Measurements from ENCODE around the gene FOXL1. TPM values are rescaled to one million over a fixed set of nuclear protein-coding genes. Genes with fewer than 3 reads are reported as not detected.

The FOXL1 gene
- total and polyA plus RNA-seq, 9 of the 15 experiments (the other 6 are each of a cell fraction or from before 2014, with no cell fraction given): not detected

GRCh38 chr16:86575754-86576557 is 2.4 kb upstream of the FOXL1 start (continued):
- no peak for TF ChIP-seq ID3 (CRISPR knock-in tag; IDR thresholded peaks at IDR 0.05)
- TF ChIP-seq ID3 (tag; IDR thresholded peaks at IDR 0.05): no peak
- peak; percentile 78 to 97 (median 86) for TF ChIP-seq CTCF (IDR thresholded peaks at IDR 0.05 in 2 of 3, conservative IDR thresholded peaks at IDR 0.05 in 1 of 3; ENCODE audit: insufficient read depth in 2 of 3, low read depth in 1 of 3, low read length in 3 of 3)
- peak in 1 of 2 experiments; percentile 48 for TF ChIP-seq AFF1 (IDR thresholded peaks at IDR 0.05; ENCODE audit: low read depth in 1 of 2, partially characterized antibody in 2 of 2)
- peak; percentile 64 for TF ChIP-seq NBN (IDR thresholded peaks at IDR 0.05; ENCODE audit: low read depth)
- TF ChIP-seq JUND (IDR thresholded peaks at IDR 0.05; ENCODE audit: borderline replicate concordance, low read depth, low read length): peak; percentile 33; the same call in 1 of the 2 replicates
- peak; percentile 12; the same call in 1 of the 3 replicates for TF ChIP-seq JUND (tag; IDR thresholded peaks at IDR 0.05; ENCODE audit: borderline replicate concordance, low read depth, low read length)
- TF ChIP-seq ARNT (IDR thresholded peaks at IDR 0.05): 0 out of 4 replicates have a peak, but pooled peaks have one; percentile 36 to 49
- no peak for TF ChIP-seq NR0B1 (IDR thresholded peaks at IDR 0.05; ENCODE audit: partially characterized antibody)
- peak; percentile 56 for TF ChIP-seq PHF21A (IDR thresholded peaks at IDR 0.05; ENCODE audit: borderline replicate concordance, low read depth)
- TF ChIP-seq ZNF184 (CRISPR knock-in tag; IDR thresholded peaks at IDR 0.05): no peak
- TF ChIP-seq NRF1 (conservative IDR thresholded peaks at IDR 0.05 in 1 of 2, IDR thresholded peaks at IDR 0.05 in 1 of 2): peak; percentile 47 to 48; a peak in 3 of 4 replicates
- TF ChIP-seq ELF1 (tag; IDR thresholded peaks at IDR 0.05): peak; percentile 60
- TF ChIP-seq BCOR (IDR thresholded peaks at IDR 0.05): 0 out of 2 replicates have a peak, but pooled peaks have one; percentile 42
- TF ChIP-seq ZNF766 (CRISPR knock-in tag; conservative IDR thresholded peaks at IDR 0.05): no peak
- TF ChIP-seq NR3C1 (CRISPR knock-in tag; IDR thresholded peaks at IDR 0.05): no peak
- peak; percentile 43; the same call in 1 of the 2 replicates for TF ChIP-seq GABPA (tag; conservative IDR thresholded peaks at IDR 0.05; ENCODE audit: low read depth)
- TF ChIP-seq EGR1 (conservative IDR thresholded peaks at IDR 0.05): peak; percentile 70
- TF ChIP-seq LEF1 (IDR thresholded peaks at IDR 0.05): peak; percentile 33; the same call in 1 of the 2 replicates
- no peak for TF ChIP-seq SMAD4 (CRISPR knock-in tag; conservative IDR thresholded peaks at IDR 0.05)

All from K562 (cell line).